ENCODE results near the gene NPDC1. TPM values are rescaled to one million over a fixed set of nuclear protein-coding genes. Genes with fewer than 3 reads are reported as not detected.
"Not testable (repeated sequence)": the region's sequence is repeated elsewhere in the genome, so short reads cannot be mapped to it uniquely, and the experiment has no call there.

NPDC1 gene
- total RNA-seq, 1 donor from 2014 or later, result 47.7 TPM

DNA sequence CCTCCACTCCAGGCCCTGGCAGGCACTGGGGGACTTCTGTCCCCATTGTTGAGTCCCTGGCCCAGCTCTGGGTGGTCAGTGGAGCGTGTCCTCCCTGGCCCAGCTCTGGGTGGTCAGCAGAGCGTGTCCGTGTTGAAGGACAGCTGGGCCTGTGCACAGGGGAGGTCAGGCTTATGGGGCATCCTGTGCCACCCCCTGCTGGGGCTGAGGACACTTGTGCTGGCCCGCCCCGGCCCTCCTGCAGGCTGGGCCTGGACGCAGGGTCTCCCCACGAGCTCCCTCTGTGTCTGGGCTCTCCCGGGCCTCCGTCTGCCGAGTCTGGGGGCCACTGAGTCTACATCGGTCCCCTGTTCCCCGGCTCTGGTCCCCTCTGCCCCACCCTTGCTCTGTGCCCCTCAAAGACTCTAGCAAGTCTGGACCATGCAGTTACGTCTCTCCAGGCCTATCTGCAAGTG is 38.1 kb downstream of the NPDC1 start:
- TF ChIP-seq, protein P1, sequence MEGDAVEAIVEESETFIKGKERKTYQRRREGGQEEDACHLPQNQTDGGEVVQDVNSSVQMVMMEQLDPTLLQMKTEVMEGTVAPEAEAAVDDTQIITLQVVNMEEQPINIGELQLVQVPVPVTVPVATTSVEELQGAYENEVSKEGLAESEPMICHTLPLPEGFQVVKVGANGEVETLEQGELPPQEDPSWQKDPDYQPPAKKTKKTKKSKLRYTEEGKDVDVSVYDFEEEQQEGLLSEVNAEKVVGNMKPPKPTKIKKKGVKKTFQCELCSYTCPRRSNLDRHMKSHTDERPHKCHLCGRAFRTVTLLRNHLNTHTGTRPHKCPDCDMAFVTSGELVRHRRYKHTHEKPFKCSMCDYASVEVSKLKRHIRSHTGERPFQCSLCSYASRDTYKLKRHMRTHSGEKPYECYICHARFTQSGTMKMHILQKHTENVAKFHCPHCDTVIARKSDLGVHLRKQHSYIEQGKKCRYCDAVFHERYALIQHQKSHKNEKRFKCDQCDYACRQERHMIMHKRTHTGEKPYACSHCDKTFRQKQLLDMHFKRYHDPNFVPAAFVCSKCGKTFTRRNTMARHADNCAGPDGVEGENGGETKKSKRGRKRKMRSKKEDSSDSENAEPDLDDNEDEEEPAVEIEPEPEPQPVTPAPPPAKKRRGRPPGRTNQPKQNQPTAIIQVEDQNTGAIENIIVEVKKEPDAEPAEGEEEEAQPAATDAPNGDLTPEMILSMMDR (conservative IDR thresholded peaks at IDR 0.05; ENCODE audit: low read depth, low read length), result no peak
- DNase-seq (ENCODE audit: low read depth), result no peak
- no peak overlapping the region for H3K4me3 ChIP-seq (ENCODE audit: low read depth, low read length)

DNA sequence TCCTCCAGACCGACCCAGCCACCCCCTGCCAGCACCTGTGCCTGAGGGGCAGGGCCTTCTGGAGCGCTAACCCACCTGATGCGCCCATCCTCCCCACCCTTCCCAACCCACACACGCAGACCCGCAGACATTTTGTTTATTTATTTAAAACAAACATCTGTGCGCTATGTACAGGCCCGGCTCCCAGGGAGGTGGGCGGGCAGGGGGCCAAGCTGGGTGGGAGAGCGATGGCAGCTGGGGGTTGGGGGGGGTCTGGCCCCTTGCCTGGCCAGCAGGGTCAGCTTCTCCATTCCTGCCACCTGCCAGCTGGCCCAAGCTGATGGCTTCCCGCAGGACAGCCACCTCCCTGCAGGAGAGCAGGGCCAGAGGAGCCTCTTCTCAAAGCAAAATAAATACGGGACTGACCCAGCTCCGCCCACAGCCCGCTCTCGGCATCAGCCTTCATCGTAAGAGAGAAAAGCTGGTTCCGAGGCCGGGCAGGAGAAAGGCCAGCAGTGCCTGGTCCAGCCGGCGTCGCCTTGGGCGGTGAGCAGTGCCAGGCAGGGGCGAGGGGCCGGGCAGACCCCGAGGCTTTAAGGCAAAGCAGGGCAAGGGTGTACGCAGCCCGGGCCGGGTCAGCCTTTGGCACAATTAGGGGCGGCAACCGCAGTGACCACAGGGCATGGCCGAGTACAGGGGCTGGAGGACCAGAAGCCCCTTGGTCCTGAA is 38.7 kb downstream of the NPDC1 start:
- TF ChIP-seq, protein P1 (conservative IDR thresholded peaks at IDR 0.05; ENCODE audit: low read depth, low read length), result no peak
- DNase-seq (ENCODE audit: low read depth), result no peak
- H3K4me3 ChIP-seq (ENCODE audit: low read depth, low read length), result no peak overlapping the region

DNA sequence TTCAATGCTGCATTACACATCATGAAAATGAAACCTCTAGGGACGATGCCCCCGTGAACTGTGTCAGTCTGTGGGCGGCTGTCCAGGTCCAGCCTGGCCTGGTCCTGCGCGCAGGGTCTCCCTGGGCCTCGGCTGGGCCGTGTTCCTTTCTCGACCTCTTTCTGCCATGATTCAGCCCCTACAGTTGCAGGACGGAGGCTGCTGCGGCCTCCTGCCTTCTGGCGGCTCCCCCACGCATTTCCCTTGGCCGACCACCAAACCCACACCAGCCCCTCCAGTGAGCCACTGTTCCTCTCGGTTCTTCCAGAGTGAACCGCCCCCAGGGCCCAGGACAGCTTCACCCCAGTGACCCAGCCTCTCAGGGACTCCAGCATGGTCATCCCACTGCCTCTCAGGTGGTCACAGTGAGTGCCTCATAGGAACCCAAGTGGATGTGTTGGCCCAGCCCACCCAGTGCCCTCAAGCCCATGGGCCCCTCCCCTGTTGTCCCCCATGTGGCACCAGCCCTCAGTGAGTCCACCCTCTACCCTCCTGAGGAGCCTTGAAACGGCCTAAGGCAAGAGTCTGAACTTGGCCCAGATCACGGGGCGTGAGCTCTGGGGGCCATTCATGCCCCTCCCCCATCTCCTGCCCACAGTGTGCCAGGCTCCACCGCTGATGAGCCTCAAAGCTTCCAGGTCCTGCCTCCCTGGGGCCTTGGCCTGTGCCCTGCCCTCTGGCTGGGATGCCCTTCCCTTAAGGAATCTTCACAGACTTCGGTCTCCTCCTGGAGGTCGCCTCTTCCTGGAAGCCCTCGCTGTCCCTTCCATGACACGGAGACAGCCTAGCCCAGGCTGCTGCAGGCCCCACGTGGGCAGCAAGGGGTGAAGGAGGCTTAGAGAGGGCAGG is 39.6 kb downstream of the NPDC1 start:
- no peak overlapping the region for H3K4me3 ChIP-seq (ENCODE audit: low read depth, low read length)
- TF ChIP-seq, protein P1 (conservative IDR thresholded peaks at IDR 0.05; ENCODE audit: low read depth, low read length), result no peak
- no peak for DNase-seq (ENCODE audit: low read depth)

DNA sequence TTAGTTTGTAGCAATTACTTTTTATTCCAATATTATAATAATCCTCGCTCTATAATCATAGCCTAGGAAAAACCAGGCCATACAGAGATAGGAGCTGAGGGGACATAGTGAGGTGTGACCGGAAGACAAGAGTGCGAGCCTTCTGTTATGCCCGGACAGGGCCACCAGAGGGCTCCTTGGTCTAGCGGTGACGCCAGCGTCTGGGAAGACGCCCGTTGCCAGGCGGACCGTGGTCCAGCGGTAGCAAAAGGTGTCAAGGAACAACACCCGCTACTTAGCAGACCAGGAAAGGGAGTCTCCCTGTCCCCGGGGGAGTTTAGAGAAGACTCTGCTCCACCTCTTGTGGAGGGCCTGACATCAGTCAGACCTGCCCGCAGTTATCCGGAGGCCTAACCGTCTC is 41.7 kb downstream of the NPDC1 start:
- not testable (repeated sequence) for DNase-seq (ENCODE audit: low read depth); H3K4me3 ChIP-seq (ENCODE audit: low read depth, low read length)
- TF ChIP-seq, protein P1 (conservative IDR thresholded peaks at IDR 0.05; ENCODE audit: low read depth, low read length), result peak; percentile 29

DNA sequence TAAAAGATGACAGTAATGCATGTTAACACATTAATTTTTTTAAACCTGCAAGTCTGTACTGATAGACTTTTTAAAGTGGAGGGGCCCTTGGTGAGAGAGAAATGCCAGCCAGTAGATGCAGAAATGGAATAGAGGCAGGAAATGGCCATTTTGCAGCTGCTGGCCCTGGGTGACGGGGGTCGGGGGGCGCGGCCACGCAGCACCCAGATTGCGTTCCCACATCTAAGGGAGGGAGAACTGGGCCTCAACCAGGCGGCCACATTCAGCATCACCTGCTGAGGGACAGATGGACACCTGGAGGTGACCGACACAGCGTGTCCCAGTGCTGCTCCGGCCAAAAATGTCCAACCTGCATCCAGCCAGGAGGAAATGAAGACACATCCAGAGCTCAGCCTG is 43.3 kb downstream of the NPDC1 start:
- H3K4me3 ChIP-seq (ENCODE audit: low read depth, low read length), result no peak overlapping the region
- TF ChIP-seq, protein P1 (conservative IDR thresholded peaks at IDR 0.05; ENCODE audit: low read depth, low read length), result no peak

DNA sequence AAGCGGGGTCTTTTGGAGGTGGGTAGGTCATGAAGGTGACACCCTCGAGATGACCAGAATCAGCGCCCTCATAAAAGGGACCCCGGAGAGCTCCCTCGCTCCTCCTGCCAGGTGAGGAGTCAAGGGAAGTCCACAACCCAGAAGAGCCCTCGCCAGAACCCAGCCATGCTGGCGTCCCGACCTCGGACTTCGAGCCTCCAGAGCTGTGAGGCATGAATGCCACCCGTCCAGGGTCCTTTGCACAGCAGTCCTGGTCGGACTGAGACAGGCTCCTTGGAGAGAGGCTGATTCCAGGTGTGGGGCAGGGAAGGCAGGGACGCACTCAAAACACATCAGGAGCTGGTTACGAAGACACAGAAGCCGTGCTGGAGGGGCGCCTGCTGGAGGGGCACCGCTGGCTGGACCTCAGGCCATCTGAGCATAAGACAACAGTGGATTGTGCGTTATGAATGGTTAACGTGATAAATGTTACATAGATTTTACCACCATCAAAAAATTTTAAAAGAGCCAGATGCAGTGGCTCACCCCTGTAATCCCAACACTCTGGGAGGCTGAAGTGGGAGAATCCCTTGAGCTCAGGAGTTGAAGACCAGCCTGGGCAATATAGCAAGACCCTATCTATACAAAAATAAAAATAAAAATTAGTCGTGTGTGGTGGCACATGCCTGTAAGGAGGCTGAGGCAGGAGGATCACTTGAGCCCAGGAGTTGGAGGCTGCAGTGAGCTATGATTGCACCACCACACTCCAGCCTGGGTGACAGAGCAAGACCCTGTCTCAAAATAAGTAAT is 43.9 kb downstream of the NPDC1 start:
- TF ChIP-seq, protein P1 (conservative IDR thresholded peaks at IDR 0.05; ENCODE audit: low read depth, low read length), result no peak
- no peak for DNase-seq (ENCODE audit: low read depth)
- H3K4me3 ChIP-seq (ENCODE audit: low read depth, low read length), result no peak overlapping the region

More for the DNA sequence above, 43.3 kb downstream of the NPDC1 start:
- DNase-seq (ENCODE audit: low read depth), result no peak
